Cardiac muscle cell (in vitro differentiated cells and primary cell): ENCODE data around the gene FARS2. TPM values are rescaled to one million over a fixed set of nuclear protein-coding genes. Genes with fewer than 3 reads are reported as not detected.
"Not testable (repeated sequence)": the region's sequence is repeated elsewhere in the genome, so short reads cannot be mapped to it uniquely, and the experiment has no call there.

Experiments used
- DNase-seq, 2 donors: peaks; one replicate each; pipeline versions ENCODE4 v3.0.0 to v3.0.0-alpha.2; 2010 to 2017; ENCODE audit warnings: low read depth in 1 of 2, low spot score in 1 of 2
- H3K27ac ChIP-seq: fragments of 200-600 bp; sonication (generic); 2 replicates; pipeline ENCODE4 v1.5.1; 2016
- H3K27me3 ChIP-seq: fragments of 200-600 bp; sonication (generic); 2 replicates; pipeline ENCODE4 v1.6.0; 2016; ENCODE audit warnings: control low read depth
- H3K36me3 ChIP-seq: fragments of 200-600 bp; sonication (generic); 2 replicates; pipeline ENCODE4 v1.5.1; 2016; ENCODE audit warnings: control low read depth
- H3K4me1 ChIP-seq: fragments of 200-600 bp; sonication (generic); 2 replicates; pipeline ENCODE4 v1.8.1; 2017; ENCODE audit warnings: low read depth, mild to moderate bottlenecking, mixed run types
- H3K4me3 ChIP-seq: fragments of 200-600 bp; sonication (generic); 2 replicates; pipeline ENCODE4 v1.5.1; 2016; ENCODE audit warnings: mild to moderate bottlenecking
- H3K9me3 ChIP-seq: fragments of 200-600 bp; sonication (generic); 2 replicates; pipeline ENCODE4 v1.5.1; 2017; ENCODE audit warnings: low read depth, mild to moderate bottlenecking, control low read depth
- CTCF ChIP-seq: IDR thresholded peaks from 2 replicates; pipeline ENCODE4 v1.5.1; 2012; ENCODE audit warnings: low read depth, mild to moderate bottlenecking, low read length
- polyA plus RNA-seq: library from polyadenylated mRNA; unstranded; fragments of >200 nt; fragmentation: Nextera tagmentation; extraction: Ambion mirVana; gene quantifications from 2 replicates; pipeline ENCODE4 v1.2.1, GENCODE V29; 2016
- total RNA-seq: library from RNA; depleted of rRNA; stranded (reverse); fragments of >200 nt; gene quantifications from 2 replicates; pipeline ENCODE4 v1.2.3, GENCODE V29; 2016

Gene FARS2
- total and polyA plus RNA-seq, 2 experiments from 2014 or later = 12.4 to 22.5 TPM

GRCh38 chr6:5562277-5562676 is 301.0 kb downstream of the FARS2 start:
- TF ChIP-seq CTCF = no peak
- no peaks in the 10 kb centered on the region for H3K27me3 ChIP-seq
- DNase-seq = no peak

GRCh38 chr6:5563086-5563485 is 301.8 kb downstream of the FARS2 start:
- DNase-seq = no peak
- TF ChIP-seq CTCF = no peak
- H3K27me3 ChIP-seq = no peaks in the 10 kb centered on the region
- H3K9me3 ChIP-seq = no peaks in the 10 kb centered on the region
- no peaks in the 10 kb centered on the region for H3K36me3 ChIP-seq
- no peak overlapping the region for H3K27ac ChIP-seq
- H3K4me1 ChIP-seq = no peaks in the 10 kb centered on the region
- H3K4me3 ChIP-seq = no peak overlapping the region

More at GRCh38 chr6:5562277-5562676, 301.0 kb downstream of the FARS2 start:
- H3K36me3 ChIP-seq = no peaks in the 10 kb centered on the region
- H3K9me3 ChIP-seq = no peaks in the 10 kb centered on the region
- H3K27ac ChIP-seq = no peak overlapping the region
- no peaks in the 10 kb centered on the region for H3K4me1 ChIP-seq
- no peak overlapping the region for H3K4me3 ChIP-seq

GRCh38 chr6:5564746-5565145 is 303.4 kb downstream of the FARS2 start:
- DNase-seq, H3K27ac ChIP-seq, H3K4me3 ChIP-seq: not testable (repeated sequence)

GRCh38 chr6:5565971-5566370 is 304.7 kb downstream of the FARS2 start:
- no peaks in the 10 kb centered on the region for H3K9me3 ChIP-seq
- H3K27ac ChIP-seq = no peak overlapping the region
- DNase-seq = no peak
- no peaks in the 10 kb centered on the region for H3K36me3 ChIP-seq
- TF ChIP-seq CTCF = no peak
- H3K4me1 ChIP-seq = no peaks in the 10 kb centered on the region
- no peak overlapping the region for H3K4me3 ChIP-seq
- H3K27me3 ChIP-seq = no peaks in the 10 kb centered on the region

More at GRCh38 chr6:5564746-5565145, 303.4 kb downstream of the FARS2 start:
- H3K4me1 ChIP-seq, H3K36me3 ChIP-seq, H3K9me3 ChIP-seq, H3K27me3 ChIP-seq: not testable (repeated sequence)

- Histone ChIP-seq H3K4me3 (no peak overlapping the region), H3K27me3 (no peaks in the 10 kb centered on the region)
- no peak for DNase-seq
Measured at GRCh38 chr6:5566718-5567117, 305.4 kb downstream of the FARS2 start.

GRCh38 chr6:5567352-5567751 is 306.0 kb downstream of the FARS2 start:
- no peak for DNase-seq
- H3K4me3 ChIP-seq = no peak overlapping the region
- no peaks in the 10 kb centered on the region for H3K9me3 ChIP-seq
- H3K27ac ChIP-seq = no peak overlapping the region
- no peaks in the 10 kb centered on the region for H3K36me3 ChIP-seq
- TF ChIP-seq CTCF = no peak
- H3K27me3 ChIP-seq = no peaks in the 10 kb centered on the region
- no peaks in the 10 kb centered on the region for H3K4me1 ChIP-seq

More at GRCh38 chr6:5566718-5567117, 305.4 kb downstream of the FARS2 start:
- Histone ChIP-seq H3K9me3 (no peaks in the 10 kb centered on the region), H3K4me1 (no peaks in the 10 kb centered on the region), H3K27ac (no peak overlapping the region), H3K36me3 (no peaks in the 10 kb centered on the region)
- no peak for TF ChIP-seq CTCF
